Parathyroid adenoma (tissue), 2 donors: ENCODE results near the gene LMTK3.

ENCODE experiments used
- H2AFZ ChIP-seq: fragments of 300-600 bp; sonication (generic); one replicate; pipeline ENCODE4 v1.7.0; 2017; ENCODE audit warnings: antibody characterized with exemption, mild to moderate bottlenecking
- H3K27ac ChIP-seq: fragments of 300-600 bp; sonication (generic); one replicate; pipeline ENCODE4 v1.7.0; 2017
- H3K27me3 ChIP-seq: fragments of 300-600 bp; sonication (generic); one replicate; pipeline ENCODE4 v1.7.0; 2017; ENCODE audit warnings: low read length; ENCODE audit not compliant: control insufficient read depth, insufficient read depth
- H3K36me3 ChIP-seq: fragments of 300-600 bp; sonication (generic); one replicate; pipeline ENCODE4 v1.7.0; 2017; ENCODE audit warnings: low read length; ENCODE audit not compliant: control insufficient read depth, insufficient read depth
- H3K4me1 ChIP-seq: fragments of 300-600 bp; sonication (generic); one replicate; pipeline ENCODE4 v1.7.0; 2017; ENCODE audit warnings: control low read depth
- H3K4me2 ChIP-seq: fragments of 300-600 bp; sonication (generic); one replicate; pipeline ENCODE4 v1.7.0; 2017; ENCODE audit warnings: low read length
- H3K4me3 ChIP-seq: fragments of 300-600 bp; sonication (generic); one replicate; pipeline ENCODE4 v1.7.0; 2017; ENCODE audit warnings: low read depth, low read length
- H3K79me2 ChIP-seq: fragments of 300-600 bp; sonication (generic); one replicate; pipeline ENCODE4 v1.7.0; 2017; ENCODE audit warnings: control low read depth
- H3K9ac ChIP-seq: fragments of 300-600 bp; sonication (generic); one replicate; pipeline ENCODE4 v1.7.0; 2017; ENCODE audit warnings: mild to moderate bottlenecking
- H3K9me3 ChIP-seq: fragments of 300-600 bp; sonication (generic); one replicate; pipeline ENCODE4 v1.7.0; 2017; ENCODE audit warnings: low read length; ENCODE audit not compliant: control insufficient read depth
- TF ChIP-seq, protein P1 (sequence below): fragments of 300-600 bp; sonication (generic); IDR thresholded peaks from one replicate; pipeline ENCODE4 v1.7.0; 2017; ENCODE audit warnings: antibody characterized with exemption, mild to moderate bottlenecking
- donor health status: primary hyperparathyroidism.

LMTK3 gene

DNA sequence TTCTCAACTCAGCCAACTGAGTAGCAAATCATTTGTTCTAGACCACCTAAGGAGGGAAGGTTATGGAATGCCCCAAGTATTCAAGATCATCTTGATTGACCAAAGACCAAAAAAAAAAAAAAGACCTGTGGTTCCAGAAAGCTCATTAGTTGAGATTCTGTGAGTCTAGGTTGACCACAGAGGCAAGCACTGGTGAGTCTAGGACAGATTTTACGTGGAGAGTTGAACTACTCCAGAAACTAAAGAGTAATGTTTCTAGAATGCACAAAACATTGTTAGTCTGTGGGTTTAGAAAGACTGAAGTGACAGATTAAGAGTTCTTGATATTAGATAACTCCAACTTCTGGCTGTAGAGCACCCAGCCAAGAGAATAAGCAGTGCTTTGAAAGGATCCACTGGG is 46.4 kb downstream of the LMTK3 start:
- Histone ChIP-seq H3K79me2 (peaks cover 4% of the 10 kb centered on the region), H3K9me3 (no peaks in the 10 kb centered on the region), H2AFZ (no peak overlapping the region), H3K27me3 (no peaks in the 10 kb centered on the region), H3K4me1 (no peaks in the 10 kb centered on the region), H3K9ac (no peak overlapping the region), H3K36me3 (no peaks in the 10 kb centered on the region), H3K27ac (no peak overlapping the region), H3K4me2 (no peak overlapping the region), H3K4me3 (no peak overlapping the region)
- TF ChIP-seq, protein P1, sequence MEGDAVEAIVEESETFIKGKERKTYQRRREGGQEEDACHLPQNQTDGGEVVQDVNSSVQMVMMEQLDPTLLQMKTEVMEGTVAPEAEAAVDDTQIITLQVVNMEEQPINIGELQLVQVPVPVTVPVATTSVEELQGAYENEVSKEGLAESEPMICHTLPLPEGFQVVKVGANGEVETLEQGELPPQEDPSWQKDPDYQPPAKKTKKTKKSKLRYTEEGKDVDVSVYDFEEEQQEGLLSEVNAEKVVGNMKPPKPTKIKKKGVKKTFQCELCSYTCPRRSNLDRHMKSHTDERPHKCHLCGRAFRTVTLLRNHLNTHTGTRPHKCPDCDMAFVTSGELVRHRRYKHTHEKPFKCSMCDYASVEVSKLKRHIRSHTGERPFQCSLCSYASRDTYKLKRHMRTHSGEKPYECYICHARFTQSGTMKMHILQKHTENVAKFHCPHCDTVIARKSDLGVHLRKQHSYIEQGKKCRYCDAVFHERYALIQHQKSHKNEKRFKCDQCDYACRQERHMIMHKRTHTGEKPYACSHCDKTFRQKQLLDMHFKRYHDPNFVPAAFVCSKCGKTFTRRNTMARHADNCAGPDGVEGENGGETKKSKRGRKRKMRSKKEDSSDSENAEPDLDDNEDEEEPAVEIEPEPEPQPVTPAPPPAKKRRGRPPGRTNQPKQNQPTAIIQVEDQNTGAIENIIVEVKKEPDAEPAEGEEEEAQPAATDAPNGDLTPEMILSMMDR = no peak

DNA sequence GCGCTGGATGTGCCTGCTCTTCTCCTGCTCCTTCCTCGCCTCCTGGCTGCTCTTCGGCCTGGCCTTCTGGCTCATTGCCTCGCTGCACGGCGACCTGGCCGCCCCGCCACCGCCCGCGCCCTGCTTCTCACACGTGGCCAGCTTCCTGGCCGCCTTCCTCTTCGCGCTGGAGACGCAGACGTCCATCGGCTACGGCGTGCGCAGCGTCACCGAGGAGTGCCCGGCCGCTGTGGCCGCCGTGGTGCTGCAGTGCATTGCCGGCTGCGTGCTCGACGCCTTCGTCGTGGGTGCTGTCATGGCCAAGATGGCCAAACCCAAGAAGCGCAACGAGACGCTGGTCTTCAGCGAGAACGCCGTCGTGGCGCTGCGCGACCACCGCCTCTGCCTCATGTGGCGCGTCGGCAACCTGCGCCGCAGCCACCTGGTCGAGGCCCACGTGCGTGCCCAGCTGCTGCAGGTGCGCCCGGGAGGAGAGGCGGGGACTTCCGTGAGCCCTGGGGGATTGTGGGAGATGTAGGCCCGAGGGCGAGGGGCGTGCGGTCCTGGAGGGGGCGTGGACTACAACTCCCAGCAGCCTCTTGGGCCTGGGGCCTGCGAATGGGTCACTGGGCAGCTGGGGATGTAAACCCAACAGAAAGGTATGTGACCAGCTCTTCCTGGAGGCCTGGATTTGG is 49.5 kb downstream of the LMTK3 start:
- no peaks in the 10 kb centered on the region for H3K79me2 ChIP-seq
- no peak overlapping the region for H3K9ac ChIP-seq
- no peak overlapping the region for H3K4me2 ChIP-seq
- TF ChIP-seq, protein P1 = no peak
- no peak overlapping the region for H2AFZ ChIP-seq
- no peak overlapping the region for H3K27ac ChIP-seq
- H3K36me3 ChIP-seq = no peaks in the 10 kb centered on the region
- no peak overlapping the region for H3K4me3 ChIP-seq
- no peaks in the 10 kb centered on the region for H3K9me3 ChIP-seq
- no peaks in the 10 kb centered on the region for H3K27me3 ChIP-seq
- H3K4me1 ChIP-seq = no peaks in the 10 kb centered on the region

DNA sequence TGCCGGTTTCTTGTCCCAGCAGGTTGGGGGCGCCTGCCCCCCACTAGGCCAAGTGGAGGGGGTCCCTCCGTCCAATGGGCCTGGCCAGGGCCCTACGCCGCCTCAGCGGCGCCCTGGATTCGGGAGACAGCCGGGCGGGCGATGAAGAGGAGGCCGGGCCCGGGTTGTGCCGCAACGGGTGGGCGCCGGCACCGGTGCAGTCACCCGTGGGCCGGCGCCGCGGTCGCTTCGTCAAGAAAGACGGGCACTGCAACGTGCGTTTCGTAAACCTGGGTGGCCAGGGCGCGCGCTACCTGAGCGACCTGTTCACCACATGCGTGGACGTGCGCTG is 50.0 kb downstream of the LMTK3 start:
- no peaks in the 10 kb centered on the region for H3K4me1 ChIP-seq
- H3K4me2 ChIP-seq = no peak overlapping the region
- H3K27me3 ChIP-seq = no peaks in the 10 kb centered on the region
- no peak overlapping the region for H3K27ac ChIP-seq
- H3K9ac ChIP-seq = no peak overlapping the region
- TF ChIP-seq, protein P1 = no peak
- H3K9me3 ChIP-seq = no peaks in the 10 kb centered on the region
- H3K36me3 ChIP-seq = no peaks in the 10 kb centered on the region
- no peak overlapping the region for H3K4me3 ChIP-seq
- H2AFZ ChIP-seq = no peak overlapping the region
- H3K79me2 ChIP-seq = no peaks in the 10 kb centered on the region

DNA sequence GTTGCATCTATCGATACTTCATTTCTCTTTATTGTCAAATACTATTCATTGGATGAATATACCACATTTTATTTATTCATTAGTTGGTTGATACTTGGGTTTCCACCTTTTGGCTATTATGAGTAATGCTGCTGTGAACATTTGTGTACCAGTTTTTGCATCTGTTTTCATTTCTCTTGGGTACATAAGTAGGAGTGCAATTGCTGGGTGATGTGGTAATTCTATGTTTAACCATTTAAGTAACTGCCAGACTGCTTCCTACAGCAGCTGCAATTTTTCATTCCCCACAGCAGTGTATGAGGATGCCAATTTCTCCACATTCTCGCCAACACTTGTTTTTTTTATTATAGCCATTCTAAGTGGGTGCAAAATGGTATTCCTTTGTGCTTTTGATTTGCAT is 53.6 kb downstream of the LMTK3 start:
- H3K4me3 ChIP-seq = no peak overlapping the region
- no peak overlapping the region for H3K27ac ChIP-seq
- no peaks in the 10 kb centered on the region for H3K4me1 ChIP-seq
- H3K4me2 ChIP-seq = no peak overlapping the region
- H3K9me3 ChIP-seq = no peaks in the 10 kb centered on the region
- no peaks in the 10 kb centered on the region for H3K27me3 ChIP-seq
- H3K9ac ChIP-seq = no peak overlapping the region
- TF ChIP-seq, protein P1 = no peak
- no peaks in the 10 kb centered on the region for H3K79me2 ChIP-seq
- H2AFZ ChIP-seq = no peak overlapping the region
- H3K36me3 ChIP-seq = no peaks in the 10 kb centered on the region

- Histone ChIP-seq H3K9ac (no peak overlapping the region), H2AFZ (no peak overlapping the region), H3K4me2 (no peak overlapping the region), H3K9me3 (no peaks in the 10 kb centered on the region), H3K27ac (no peak overlapping the region), H3K79me2 (no peaks in the 10 kb centered on the region), H3K4me1 (no peaks in the 10 kb centered on the region), H3K36me3 (no peaks in the 10 kb centered on the region), H3K4me3 (no peak overlapping the region), H3K27me3 (no peaks in the 10 kb centered on the region)
- TF ChIP-seq, protein P1 = no peak
Measured at GRCh38 chr19:48456864-48457263, 54.8 kb downstream of the LMTK3 start.
